Activated CD8-positive, alpha-beta memory T cell treated with anti-CD3 and anti-CD28 coated beads, Interleukin-2, amount 50 U/mL, for 24 hours (primary cell): Measurements from ENCODE around the gene KCNH1.

Experiments
- DNase-seq: peaks from one replicate; pipeline ENCODE4 v3.0.0-alpha.2; 2020; ENCODE audit errors: extremely low read depth

The KCNH1 gene

GRCh38 chr1:210922666-210923065, 211.3 kb downstream of the KCNH1 start:
- no peak for DNase-seq

- DNase-seq: no peak
Measured at GRCh38 chr1:210920716-210921694, 212.9 kb downstream of the KCNH1 start.

GRCh38 chr1:210920258-210920657, 213.7 kb downstream of the KCNH1 start:
- DNase-seq: no peak

- DNase-seq: no peak
Measured at GRCh38 chr1:210918893-210919292, 215.1 kb downstream of the KCNH1 start.

- no peak for DNase-seq
Measured at GRCh38 chr1:210917560-210918169, 216.3 kb downstream of the KCNH1 start.

- no peak for DNase-seq
Measured at GRCh38 chr1:210916548-210916947, 217.4 kb downstream of the KCNH1 start.

GRCh38 chr1:210915890-210916507, 217.9 kb downstream of the KCNH1 start:
- DNase-seq: no peak

GRCh38 chr1:210912752-210913151, 221.2 kb downstream of the KCNH1 start:
- DNase-seq: no peak

- no peak for DNase-seq
Measured at GRCh38 chr1:210910020-210910575, 223.8 kb downstream of the KCNH1 start.

- DNase-seq: no peak
Measured at GRCh38 chr1:210908791-210909190, 225.2 kb downstream of the KCNH1 start.

- no peak for DNase-seq
Measured at GRCh38 chr1:210908257-210908656, 225.7 kb downstream of the KCNH1 start.

- no peak for DNase-seq
Measured at GRCh38 chr1:210907251-210907805, 226.6 kb downstream of the KCNH1 start.

GRCh38 chr1:210905944-210906453, 227.9 kb downstream of the KCNH1 start:
- no peak for DNase-seq

- no peak for DNase-seq
Measured at GRCh38 chr1:210905365-210905904, 228.5 kb downstream of the KCNH1 start.

- no peak for DNase-seq
Measured at GRCh38 chr1:210901981-210902770, 231.8 kb downstream of the KCNH1 start.

GRCh38 chr1:210900820-210901219, 233.1 kb downstream of the KCNH1 start:
- no peak for DNase-seq

- no peak for DNase-seq
Measured at GRCh38 chr1:210900079-210900478, 233.9 kb downstream of the KCNH1 start.

- DNase-seq: no peak
Measured at GRCh38 chr1:210899676-210900075, 234.3 kb downstream of the KCNH1 start.

GRCh38 chr1:210898473-210898872, 235.5 kb downstream of the KCNH1 start:
- no peak for DNase-seq

GRCh38 chr1:210883821-210884220, 250.1 kb downstream of the KCNH1 start:
- no peak for DNase-seq
